Measurements from ENCODE around the gene PIGL. TPM values are rescaled to one million over a fixed set of nuclear protein-coding genes. Genes with fewer than 3 reads are reported as not detected.
A peak's percentile ranks its signal among the peaks of the same experiment; 100 is the strongest.

PIGL gene
- total and polyA plus RNA-seq, 2 donors (not counting 3 experiments of a cell fraction or from before 2014, with no cell fraction given), result 28.6 to 40.8 TPM

- Histone ChIP-seq H3K27me3 (ENCODE audit: control insufficient read depth in 2 of 2, insufficient read depth in 2 of 2, low read length in 2 of 2) (no peaks in the 10 kb centered on the region), H4K20me1 (replicated peaks; ENCODE audit: control insufficient read depth, extremely low read depth, insufficient read depth, low read length) (no peaks in the 10 kb centered on the region), H3K79me2 (ENCODE audit: control insufficient read depth, insufficient read depth, low read length) (peaks cover 77% of the 10 kb centered on the region), H3K4me1 (ENCODE audit: control insufficient read depth, extremely low read depth, insufficient read depth, low read length) (peaks cover 17% of the 10 kb centered on the region), H3K36me3 (ENCODE audit: control insufficient read depth in 2 of 2, extremely low read depth in 1 of 2, insufficient read depth in 2 of 2, low read length in 2 of 2) (no peaks in the 10 kb centered on the region), H3K4me2 (ENCODE audit: insufficient read depth, low read length) (no peak overlapping the region), H3K4me3 (replicated peaks in 1 of 3; ENCODE audit: insufficient read depth in 1 of 3, low read depth in 1 of 3, low read length in 3 of 3) (no peak overlapping the region), H3K9me3 (replicated peaks; ENCODE audit: control insufficient read depth, insufficient read depth, low read length) (no peaks in the 10 kb centered on the region), H3K9me1 (replicated peaks; ENCODE audit: control insufficient read depth, extremely low read depth, insufficient read depth, low read length) (no peaks in the 10 kb centered on the region), H3K27ac (ENCODE audit: insufficient read depth, low read depth, low read length) (no peak overlapping the region), H2AFZ (ENCODE audit: low read depth, low read length) (no peak overlapping the region), H3K9ac (replicated peaks; ENCODE audit: extremely low read depth, insufficient read depth, low read length) (no peak overlapping the region)
- intact Hi-C loops (cut with micrococcal nuclease) (no loop called here), dilution Hi-C loops (cut with MboI; ENCODE audit: extremely low pct_ligation_motif_present, low sequenced_read_pairs) (no loop called here)
- DNase-seq (ENCODE audit: low read depth, low spot score) (peak; percentile 53), FAIRE-seq (no peak)
- BruUV-seq (replicated peaks), result no TSS peak
- CTCF ChIA-PET, result no interaction called here
- POLR2A ChIA-PET, result interaction anchor here (0.7 kb wide), 1 partner anchor 12 kb away, joined by 3 read pairs; no protein-coding TSS in a partner anchor
- TF ChIP-seq POLR2A (IDR thresholded peaks at IDR 0.05; ENCODE audit: low read depth, low read length) (no peak), EZH2 (IDR thresholded peaks at IDR 0.05; ENCODE audit: borderline replicate concordance, low read depth, low read length, severe bottlenecking) (no peak), CTCF (IDR thresholded peaks at IDR 0.05; ENCODE audit: extremely low read depth in 1 of 2, insufficient read depth in 1 of 2, low read depth in 1 of 2, low read length in 2 of 2) (no peak), FOS (IDR thresholded peaks at IDR 0.05; ENCODE audit: borderline replicate concordance, insufficient read depth, low read length) (no peak), POLR2AphosphoS5 (IDR thresholded peaks at IDR 0.05; ENCODE audit: insufficient read depth, low read depth, low read length) (no peak), GATA2 (IDR thresholded peaks at IDR 0.05; ENCODE audit: insufficient read depth, insufficient read length, low read depth, low read length) (no peak), MAX (IDR thresholded peaks at IDR 0.05; ENCODE audit: insufficient read depth, insufficient read length) (no peak), JUN (IDR thresholded peaks at IDR 0.05; ENCODE audit: borderline replicate concordance, insufficient read depth, insufficient read length, low read depth) (no peak), MYC (IDR thresholded peaks at IDR 0.05; ENCODE audit: low read depth, low read length) (no peak)
These were observed 19.7 kb upstream of the PIGL start for GRCh38 chr17:16197276-16197675.

Data from endothelial cell of umbilical vein (primary cell).